Activated CD4-positive, alpha-beta T cell treated with anti-CD3 and anti-CD28 coated beads for 1 hour (primary cell): ENCODE data around the gene SNED1.
"Not testable (repeated sequence)": the region's sequence is repeated elsewhere in the genome, so short reads cannot be mapped to it uniquely, and the experiment has no call there.

Experiments
- DNase-seq: peaks from one replicate; pipeline ENCODE4 v3.0.0-alpha.2; 2020

SNED1 gene

GRCh38 chr2:241088376-241088775 lies 90.0 kb downstream of the SNED1 start:
- DNase-seq: no peak

- no peak for DNase-seq
These were observed 90.6 kb downstream of the SNED1 start for GRCh38 chr2:241088791-241089732.

DNA sequence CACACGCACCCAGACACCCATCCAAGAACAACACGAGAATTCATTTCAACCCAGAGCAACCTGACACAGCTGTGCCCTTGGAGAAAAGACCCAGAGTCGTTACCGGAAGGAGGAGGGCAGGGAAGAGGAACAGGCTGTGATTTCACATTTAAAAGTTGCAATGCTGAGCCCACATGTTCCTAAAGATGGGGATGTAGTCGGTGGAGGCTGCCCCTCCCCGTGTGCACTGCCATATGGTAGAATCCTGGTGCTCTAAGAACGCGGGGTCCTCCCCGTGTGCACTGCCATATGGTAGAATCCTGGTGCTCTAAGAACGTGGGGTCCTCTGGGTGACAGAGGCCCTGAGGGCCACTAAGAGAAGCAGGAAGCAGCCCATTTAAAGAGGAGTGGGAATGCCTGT lies 92.8 kb downstream of the SNED1 start:
- DNase-seq: no peak

GRCh38 chr2:241091734-241092445 lies 93.5 kb downstream of the SNED1 start:
- no peak for DNase-seq

- DNase-seq: no peak
These were observed 94.3 kb downstream of the SNED1 start for GRCh38 chr2:241092677-241093076.

DNA sequence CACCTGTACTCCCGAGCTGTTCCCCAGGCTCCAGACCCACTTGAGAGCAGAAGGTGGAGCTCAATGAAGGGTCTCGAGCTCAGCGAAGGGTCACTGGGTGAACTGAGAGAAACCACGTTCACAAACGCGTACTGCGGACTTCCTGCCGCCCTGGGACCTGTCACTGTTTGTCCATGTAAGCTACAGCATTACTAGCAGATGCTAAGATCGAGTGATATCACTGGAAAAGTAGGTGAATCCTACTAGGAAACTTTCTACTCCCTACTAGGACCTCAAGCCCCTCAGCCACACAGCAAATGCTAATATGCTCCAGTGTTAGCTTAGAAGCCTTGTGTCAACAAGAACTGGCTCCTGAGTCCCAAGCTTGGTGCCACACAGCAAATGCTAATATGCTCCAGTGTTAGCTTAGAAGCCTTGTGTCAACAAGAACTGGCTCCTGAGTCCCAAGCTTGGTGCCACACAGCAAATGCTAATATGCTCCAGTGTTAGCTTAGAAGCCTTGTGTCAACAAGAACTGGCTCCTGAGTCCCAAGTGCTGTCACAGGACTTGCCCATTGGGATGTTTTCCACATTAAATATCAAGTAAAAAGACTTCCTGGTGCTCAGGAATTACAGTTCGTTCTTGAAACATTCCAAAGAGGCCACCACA lies 94.8 kb downstream of the SNED1 start:
- DNase-seq: not testable (repeated sequence)

DNA sequence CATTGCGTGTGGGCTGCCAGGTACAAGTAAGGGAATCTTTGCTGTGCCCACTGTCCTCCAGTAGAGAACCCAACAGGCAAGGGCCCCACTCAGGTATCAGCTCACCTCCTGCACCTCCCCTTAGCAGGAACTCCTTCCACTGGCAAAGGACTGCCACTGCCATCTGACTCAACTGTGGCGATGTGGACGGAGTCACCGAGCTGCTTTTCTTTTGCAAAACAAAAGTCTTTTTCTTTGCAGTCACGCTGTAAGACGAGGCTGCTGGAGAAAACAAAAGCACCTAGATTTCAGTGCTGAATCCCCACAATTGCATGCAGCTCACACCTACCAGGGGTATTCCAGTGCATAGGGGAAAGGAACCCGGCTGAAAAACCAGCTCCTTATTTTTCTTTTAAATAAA lies 95.8 kb downstream of the SNED1 start:
- DNase-seq: no peak

DNA sequence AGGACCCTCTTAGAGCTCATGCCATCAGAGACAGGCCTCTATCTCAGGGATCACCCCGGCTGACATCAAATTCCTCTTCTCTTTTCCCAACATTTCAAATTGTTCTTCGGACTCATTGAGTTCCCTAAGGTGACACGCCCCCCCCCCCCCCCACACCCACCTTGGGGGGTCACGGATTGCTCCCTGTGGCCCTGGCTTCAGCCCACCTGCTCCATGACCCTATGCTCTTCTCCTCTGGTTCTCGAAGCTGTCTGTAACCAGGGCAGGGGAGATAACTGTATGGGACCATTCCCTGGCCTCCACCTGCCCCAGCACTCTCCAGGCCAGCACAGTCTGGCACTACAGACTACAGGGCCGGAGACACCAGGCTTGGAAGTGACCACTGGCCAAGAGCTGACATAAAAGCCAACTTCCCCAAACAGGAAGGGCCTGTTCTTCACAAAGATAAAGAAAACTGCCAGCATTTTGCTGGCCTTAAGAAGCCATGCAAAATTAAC lies 96.6 kb downstream of the SNED1 start:
- DNase-seq: no peak

DNA sequence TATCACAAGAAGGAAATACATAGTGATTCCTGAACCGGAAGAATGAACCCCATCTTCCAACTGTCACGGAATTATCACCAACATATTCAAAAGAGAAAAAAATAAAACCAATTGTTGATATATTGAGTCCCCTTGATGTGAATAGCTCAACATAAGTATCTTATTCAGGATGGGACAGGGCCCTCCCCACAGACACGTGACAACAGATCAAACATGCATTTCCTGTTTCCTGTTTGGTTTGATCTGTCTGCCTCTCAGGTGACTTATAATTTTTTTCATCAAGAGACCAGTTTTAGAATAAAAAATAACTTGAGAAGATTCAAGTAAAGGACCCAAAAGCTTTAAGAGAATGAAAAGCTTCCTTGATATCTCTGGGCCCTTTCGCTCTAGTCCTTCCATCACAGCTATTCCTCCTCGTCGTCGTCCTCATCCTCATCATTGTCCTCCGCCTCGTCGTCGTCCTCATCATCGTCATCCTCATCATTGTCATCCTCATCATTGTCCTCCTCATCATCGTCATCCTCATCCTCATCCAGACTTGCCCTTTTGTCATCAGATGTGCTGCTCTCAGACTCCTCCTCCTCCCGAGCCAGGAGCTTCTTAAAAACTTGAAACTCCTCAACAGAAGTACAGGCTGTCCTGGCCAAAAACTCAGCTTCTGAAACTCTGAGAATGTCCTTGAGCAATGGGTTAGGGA lies 97.3 kb downstream of the SNED1 start:
- DNase-seq: peak; percentile 36

DNA sequence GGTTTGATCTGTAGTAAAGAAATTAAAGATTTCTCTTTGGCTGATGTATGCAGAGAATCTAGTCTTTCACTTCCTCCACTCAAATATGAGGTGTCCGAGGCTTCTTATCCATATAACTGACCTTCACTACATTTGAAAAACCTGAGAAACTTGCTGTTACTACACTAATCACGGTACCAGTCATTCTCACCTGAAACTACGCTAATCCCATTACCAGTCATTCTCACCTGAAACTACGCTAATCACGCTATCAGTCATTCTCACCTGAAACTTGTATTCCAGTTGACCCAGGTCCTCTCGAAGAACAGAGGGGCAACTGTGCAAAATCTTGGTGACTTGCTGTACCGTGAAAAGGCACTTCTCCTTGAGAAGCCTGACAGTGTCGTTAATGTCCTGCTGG lies 98.6 kb downstream of the SNED1 start:
- DNase-seq: no peak

GRCh38 chr2:241099246-241099645 lies 100.8 kb downstream of the SNED1 start:
- no peak for DNase-seq

GRCh38 chr2:241102239-241102803 lies 103.9 kb downstream of the SNED1 start, which contains the start of gene MTERF4:
MTERF4 (minus strand) TSS chr2:241102287; CDS start chr2:241102273, 14 bp downstream.
- DNase-seq: peak; percentile 79

DNA sequence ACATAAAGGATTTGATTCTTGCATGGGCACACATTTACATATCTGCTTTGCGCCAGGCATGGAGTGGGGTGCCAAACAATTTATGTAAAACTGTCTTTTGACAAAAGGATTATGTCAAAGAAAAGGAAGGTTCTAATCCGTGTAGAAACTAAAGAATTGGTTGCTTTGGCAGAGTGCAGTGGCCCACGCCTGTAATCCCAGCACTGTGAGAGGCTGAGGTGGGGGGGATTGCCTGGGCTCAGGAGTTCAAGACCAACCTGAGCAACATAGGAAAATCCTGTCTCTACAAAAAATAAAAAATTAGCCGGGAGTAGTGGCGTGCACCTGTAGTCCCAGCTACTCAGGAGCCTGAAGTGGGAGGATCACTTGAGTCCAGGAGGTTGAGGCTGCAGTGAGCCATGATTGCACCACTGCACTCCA lies 104.8 kb downstream of the SNED1 start:
- no peak for DNase-seq

DNA sequence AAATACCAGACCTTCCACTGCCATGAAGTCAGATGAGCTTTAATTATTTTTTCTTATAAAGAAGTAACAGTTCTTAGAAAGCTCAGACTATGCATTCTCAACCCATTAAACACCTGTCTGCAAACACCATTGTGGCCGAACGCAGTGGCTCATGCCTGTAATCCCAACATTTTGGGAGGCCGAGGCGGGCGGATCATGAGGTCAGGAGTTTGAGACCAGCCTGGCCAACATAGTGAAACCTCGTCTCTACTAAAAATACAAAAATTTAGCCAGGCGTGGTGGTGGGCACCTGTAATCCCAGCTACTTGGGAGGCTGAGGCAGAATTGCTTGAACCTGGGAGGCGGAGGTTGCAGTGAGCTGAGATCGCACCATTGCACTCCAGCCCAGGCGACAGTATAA lies 106.2 kb downstream of the SNED1 start:
- DNase-seq: not testable (repeated sequence)

DNA sequence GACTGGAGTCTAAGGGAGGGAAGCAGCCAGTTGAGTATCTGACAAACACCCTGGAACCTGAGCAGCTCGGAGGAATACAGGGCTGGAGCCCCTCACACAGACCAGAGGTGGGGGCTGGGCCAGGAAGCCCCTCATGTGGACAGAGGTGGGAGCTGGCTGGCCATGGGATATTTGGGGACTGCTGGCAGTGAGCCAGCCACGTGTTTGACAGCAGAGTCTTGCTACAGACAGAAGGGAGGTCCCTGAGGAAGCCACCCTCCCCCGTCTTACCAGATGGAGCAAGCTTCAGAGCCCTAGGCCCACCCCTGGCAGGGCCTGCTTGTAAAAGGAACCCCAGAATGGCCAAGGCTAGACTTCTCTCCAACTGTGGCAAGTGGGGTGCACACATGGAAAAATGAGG lies 107.2 kb downstream of the SNED1 start:
- no peak for DNase-seq

DNA sequence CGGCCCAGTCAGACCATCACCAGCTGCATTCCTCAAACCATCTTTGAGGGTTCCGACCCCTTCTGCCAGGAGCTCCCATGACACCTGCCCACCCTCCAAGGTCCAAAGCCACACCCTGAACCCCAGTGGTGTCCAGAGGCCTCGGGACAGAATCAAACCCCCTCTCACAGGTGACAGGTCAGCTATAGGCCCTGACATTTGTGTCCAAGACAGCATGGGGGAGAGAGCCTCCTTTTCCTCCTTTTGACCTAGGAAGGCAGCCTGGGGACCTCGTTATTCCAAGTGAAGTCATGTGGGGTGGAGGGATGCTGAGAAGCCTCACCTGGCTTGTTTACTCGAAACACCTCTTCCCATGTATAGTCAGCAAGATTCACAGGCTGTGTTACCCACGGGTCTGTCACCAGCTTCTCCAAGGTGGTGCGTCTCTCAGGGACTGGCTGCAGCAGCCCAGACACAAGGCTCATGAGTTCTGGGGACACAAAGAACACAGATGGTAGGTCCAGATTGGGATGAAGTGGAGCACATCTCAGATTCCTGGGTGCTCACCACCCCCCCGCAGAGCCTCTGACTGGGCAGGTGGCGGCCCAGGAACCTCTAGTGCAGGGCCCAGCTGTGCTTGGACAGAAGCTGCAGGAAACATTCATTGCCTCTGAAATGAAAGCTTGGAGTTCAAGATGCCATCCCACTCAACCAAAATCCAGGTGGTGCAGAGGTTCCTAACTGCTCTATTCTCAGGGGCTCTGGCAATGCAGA lies 108.8 kb downstream of the SNED1 start:
- no peak for DNase-seq

- DNase-seq: no peak
These were observed 110.1 kb downstream of the SNED1 start for GRCh38 chr2:241108271-241109209.

DNA sequence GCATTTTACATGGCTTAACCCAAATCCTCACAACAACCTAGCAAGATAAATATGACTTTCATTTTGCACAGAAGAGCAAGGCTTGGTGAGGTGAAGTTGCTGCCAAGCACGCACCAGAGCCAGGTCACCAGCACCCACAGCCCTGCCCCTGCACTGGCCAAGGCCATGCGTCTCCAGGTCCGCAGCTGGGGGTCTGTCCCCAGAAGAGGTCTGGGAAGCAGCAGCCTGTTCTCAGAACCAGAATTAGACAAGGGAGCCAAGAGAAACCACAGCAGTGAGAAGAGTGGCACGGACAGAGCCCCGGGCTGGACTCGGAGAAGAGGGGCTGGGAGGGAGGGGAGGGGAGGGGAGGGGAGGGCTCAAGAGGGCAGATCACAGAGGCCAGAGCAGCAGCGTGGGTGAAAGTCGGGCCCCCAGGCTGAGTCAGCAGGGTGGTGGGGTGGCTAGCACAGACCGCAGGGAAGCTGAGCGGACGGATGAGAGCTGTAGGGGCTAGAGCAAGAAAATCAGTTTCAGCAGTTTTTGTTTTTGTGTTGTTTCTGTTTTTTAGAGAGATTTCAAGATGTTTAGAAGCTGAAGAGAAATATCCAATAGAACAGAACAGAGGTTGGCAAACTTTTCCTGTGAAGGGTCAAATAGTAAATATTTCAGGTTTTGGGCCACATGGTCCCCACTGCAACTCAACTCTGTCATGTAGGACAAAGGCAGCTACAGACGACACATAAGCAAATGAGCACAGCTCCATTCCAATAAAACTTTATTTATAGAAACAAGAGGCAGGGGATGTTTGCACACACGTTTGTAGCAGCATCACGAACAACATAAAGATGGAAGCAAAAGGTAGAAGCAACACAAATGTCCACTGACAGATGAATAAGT lies 111.0 kb downstream of the SNED1 start:
- DNase-seq: no peak

GRCh38 chr2:241110089-241110606 lies 111.7 kb downstream of the SNED1 start:
- no peak for DNase-seq
